HL-60 (cell line): ENCODE results near the gene EDNRA.

Experiments used
- CTCF ChIP-seq: IDR thresholded peaks from one replicate; pipeline ENCODE4 v1.5.1; 2011; ENCODE audit warnings: low read length, control low read depth, inconsistent platforms; ENCODE audit not compliant: insufficient read depth
- GABPA ChIP-seq: IDR thresholded peaks from 2 replicates; pipeline ENCODE4 v1.6.1; 2012; ENCODE audit warnings: low read depth
- POLR2AphosphoS5 ChIP-seq: IDR thresholded peaks from 2 replicates; pipeline ENCODE4 v1.6.1; 2012; ENCODE audit warnings: low read depth
- SPI1 ChIP-seq: IDR thresholded peaks from 2 replicates; pipeline ENCODE4 v1.6.1; 2012; ENCODE audit warnings: low read depth, mild to moderate bottlenecking, borderline replicate concordance
- TF ChIP-seq, protein P1 (sequence below): IDR thresholded peaks from 2 replicates; pipeline ENCODE4 v1.6.1; 2012; ENCODE audit warnings: low read depth; ENCODE audit not compliant: insufficient replicate concordance

- peak; percentile 90 for TF ChIP-seq CTCF
- TF ChIP-seq, protein P1, sequence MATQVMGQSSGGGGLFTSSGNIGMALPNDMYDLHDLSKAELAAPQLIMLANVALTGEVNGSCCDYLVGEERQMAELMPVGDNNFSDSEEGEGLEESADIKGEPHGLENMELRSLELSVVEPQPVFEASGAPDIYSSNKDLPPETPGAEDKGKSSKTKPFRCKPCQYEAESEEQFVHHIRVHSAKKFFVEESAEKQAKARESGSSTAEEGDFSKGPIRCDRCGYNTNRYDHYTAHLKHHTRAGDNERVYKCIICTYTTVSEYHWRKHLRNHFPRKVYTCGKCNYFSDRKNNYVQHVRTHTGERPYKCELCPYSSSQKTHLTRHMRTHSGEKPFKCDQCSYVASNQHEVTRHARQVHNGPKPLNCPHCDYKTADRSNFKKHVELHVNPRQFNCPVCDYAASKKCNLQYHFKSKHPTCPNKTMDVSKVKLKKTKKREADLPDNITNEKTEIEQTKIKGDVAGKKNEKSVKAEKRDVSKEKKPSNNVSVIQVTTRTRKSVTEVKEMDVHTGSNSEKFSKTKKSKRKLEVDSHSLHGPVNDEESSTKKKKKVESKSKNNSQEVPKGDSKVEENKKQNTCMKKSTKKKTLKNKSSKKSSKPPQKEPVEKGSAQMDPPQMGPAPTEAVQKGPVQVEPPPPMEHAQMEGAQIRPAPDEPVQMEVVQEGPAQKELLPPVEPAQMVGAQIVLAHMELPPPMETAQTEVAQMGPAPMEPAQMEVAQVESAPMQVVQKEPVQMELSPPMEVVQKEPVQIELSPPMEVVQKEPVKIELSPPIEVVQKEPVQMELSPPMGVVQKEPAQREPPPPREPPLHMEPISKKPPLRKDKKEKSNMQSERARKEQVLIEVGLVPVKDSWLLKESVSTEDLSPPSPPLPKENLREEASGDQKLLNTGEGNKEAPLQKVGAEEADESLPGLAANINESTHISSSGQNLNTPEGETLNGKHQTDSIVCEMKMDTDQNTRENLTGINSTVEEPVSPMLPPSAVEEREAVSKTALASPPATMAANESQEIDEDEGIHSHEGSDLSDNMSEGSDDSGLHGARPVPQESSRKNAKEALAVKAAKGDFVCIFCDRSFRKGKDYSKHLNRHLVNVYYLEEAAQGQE, result no peak
- TF ChIP-seq GABPA, result no peak
- TF ChIP-seq POLR2AphosphoS5, result no peak
- no peak for TF ChIP-seq SPI1
Observed at GRCh38 chr4:147518846-147519767, 38.2 kb downstream of the EDNRA start.
